Liver (tissue), 3 donors: ENCODE measurements around the gene LYRM2.

Experiments
- TAF1 ChIP-seq: conservative IDR thresholded peaks from 2 replicates; pipeline ENCODE4 v1.6.1; 2016; ENCODE audit warnings: antibody characterized with exemption, mild to moderate bottlenecking
- YY1 ChIP-seq: IDR thresholded peaks from 2 replicates; pipeline ENCODE4 v1.6.1; 2016; ENCODE audit warnings: antibody characterized with exemption, mild to moderate bottlenecking
- TF ChIP-seq, protein P1 (sequence below): fragments of 150-350 bp; IDR thresholded peaks from 2 replicates; pipeline ENCODE4 v1.5.1; 2017; ENCODE audit warnings: improper control_type of control experiment, low read depth, low read length; ENCODE audit not compliant: missing input control
- TF ChIP-seq, protein P2 (sequence below): IDR thresholded peaks from 2 replicates; pipeline ENCODE4 v1.6.1; 2016; ENCODE audit warnings: antibody characterized with exemption
- TF ChIP-seq, protein P3 (sequence below): IDR thresholded peaks from 2 replicates; pipeline ENCODE4 v1.6.1; 2016; ENCODE audit warnings: antibody characterized with exemption, mild to moderate bottlenecking
- donor health status: healthy.
- donor health status: healthy.

DNA sequence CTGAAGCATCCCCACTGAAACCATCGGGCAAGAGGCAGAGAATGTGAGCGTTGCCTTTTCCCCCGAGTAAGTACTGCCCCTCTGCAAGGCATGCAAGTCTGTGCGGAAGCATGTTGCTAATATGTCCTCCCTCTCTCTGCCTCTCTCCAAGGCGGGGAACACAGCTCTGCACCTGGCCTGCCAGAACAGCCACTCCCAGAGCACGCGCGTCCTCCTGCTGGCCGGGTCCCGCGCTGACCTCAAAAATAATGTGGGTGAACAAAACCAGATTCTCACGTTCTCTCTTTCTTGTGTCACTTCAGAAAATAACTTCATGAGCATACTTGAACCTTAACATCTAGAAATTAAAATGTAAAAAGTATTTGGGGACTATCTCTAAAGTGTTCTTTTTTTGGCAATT is 26.4 kb downstream of the LYRM2 start:
- TF ChIP-seq, protein P1, sequence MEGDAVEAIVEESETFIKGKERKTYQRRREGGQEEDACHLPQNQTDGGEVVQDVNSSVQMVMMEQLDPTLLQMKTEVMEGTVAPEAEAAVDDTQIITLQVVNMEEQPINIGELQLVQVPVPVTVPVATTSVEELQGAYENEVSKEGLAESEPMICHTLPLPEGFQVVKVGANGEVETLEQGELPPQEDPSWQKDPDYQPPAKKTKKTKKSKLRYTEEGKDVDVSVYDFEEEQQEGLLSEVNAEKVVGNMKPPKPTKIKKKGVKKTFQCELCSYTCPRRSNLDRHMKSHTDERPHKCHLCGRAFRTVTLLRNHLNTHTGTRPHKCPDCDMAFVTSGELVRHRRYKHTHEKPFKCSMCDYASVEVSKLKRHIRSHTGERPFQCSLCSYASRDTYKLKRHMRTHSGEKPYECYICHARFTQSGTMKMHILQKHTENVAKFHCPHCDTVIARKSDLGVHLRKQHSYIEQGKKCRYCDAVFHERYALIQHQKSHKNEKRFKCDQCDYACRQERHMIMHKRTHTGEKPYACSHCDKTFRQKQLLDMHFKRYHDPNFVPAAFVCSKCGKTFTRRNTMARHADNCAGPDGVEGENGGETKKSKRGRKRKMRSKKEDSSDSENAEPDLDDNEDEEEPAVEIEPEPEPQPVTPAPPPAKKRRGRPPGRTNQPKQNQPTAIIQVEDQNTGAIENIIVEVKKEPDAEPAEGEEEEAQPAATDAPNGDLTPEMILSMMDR = no peak
- TF ChIP-seq, protein P2, sequence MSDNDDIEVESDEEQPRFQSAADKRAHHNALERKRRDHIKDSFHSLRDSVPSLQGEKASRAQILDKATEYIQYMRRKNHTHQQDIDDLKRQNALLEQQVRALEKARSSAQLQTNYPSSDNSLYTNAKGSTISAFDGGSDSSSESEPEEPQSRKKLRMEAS = no peak
- TF ChIP-seq YY1 (no peak), TAF1 (no peak)
- TF ChIP-seq, protein P3, sequence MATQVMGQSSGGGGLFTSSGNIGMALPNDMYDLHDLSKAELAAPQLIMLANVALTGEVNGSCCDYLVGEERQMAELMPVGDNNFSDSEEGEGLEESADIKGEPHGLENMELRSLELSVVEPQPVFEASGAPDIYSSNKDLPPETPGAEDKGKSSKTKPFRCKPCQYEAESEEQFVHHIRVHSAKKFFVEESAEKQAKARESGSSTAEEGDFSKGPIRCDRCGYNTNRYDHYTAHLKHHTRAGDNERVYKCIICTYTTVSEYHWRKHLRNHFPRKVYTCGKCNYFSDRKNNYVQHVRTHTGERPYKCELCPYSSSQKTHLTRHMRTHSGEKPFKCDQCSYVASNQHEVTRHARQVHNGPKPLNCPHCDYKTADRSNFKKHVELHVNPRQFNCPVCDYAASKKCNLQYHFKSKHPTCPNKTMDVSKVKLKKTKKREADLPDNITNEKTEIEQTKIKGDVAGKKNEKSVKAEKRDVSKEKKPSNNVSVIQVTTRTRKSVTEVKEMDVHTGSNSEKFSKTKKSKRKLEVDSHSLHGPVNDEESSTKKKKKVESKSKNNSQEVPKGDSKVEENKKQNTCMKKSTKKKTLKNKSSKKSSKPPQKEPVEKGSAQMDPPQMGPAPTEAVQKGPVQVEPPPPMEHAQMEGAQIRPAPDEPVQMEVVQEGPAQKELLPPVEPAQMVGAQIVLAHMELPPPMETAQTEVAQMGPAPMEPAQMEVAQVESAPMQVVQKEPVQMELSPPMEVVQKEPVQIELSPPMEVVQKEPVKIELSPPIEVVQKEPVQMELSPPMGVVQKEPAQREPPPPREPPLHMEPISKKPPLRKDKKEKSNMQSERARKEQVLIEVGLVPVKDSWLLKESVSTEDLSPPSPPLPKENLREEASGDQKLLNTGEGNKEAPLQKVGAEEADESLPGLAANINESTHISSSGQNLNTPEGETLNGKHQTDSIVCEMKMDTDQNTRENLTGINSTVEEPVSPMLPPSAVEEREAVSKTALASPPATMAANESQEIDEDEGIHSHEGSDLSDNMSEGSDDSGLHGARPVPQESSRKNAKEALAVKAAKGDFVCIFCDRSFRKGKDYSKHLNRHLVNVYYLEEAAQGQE = no peak
